Measurements from ENCODE around the gene RNF114. TPM values are rescaled to one million over a fixed set of nuclear protein-coding genes. Genes with fewer than 3 reads are reported as not detected.
A peak's percentile ranks its signal among the peaks of the same experiment; 100 is the strongest.

The RNF114 gene
- total RNA-seq, 4 donors from 2014 or later, result 73.2 to 102 (median 79.7) TPM

DNA sequence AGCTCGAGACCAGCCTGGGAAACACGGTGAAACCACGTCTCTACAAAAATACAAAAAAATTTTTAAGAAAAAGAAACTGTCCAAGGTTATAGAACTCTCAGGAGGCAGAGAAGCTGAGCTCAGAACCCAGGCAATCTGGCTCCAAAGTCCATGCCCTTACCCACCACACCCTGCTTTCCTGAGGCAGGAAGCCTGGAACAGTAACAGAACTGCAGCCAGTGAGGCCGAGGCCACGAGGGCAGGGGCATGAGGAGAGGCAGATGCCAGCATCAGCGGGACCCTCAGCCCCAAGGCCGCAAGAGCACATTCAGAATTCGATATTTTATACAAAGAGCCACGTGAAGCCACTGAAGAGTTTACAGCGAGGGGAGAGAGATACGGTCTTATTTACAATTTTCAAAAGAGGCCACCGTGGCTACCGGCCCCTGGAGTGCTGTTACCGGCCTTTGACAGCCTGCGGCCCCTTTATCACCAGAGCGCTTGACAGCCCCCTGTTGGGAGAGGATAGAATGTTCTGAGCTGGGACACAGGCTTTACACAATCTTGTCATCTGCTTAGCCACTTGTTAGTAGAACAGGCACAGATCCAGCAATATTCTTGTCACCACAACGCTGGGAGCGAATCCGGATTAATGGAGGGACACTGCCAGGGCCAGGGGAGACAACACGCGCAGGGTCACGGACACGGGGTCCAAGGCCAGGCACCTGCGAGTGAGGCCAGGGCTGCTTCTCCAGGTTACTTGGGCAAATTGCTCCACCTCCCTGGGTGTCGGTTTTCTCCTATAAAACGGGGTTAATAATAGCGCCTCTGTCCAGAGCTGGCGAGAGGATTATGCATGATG is 26.5 kb upstream of the RNF114 start:
- DNase-seq, result no peak
- TF ChIP-seq, protein P1, sequence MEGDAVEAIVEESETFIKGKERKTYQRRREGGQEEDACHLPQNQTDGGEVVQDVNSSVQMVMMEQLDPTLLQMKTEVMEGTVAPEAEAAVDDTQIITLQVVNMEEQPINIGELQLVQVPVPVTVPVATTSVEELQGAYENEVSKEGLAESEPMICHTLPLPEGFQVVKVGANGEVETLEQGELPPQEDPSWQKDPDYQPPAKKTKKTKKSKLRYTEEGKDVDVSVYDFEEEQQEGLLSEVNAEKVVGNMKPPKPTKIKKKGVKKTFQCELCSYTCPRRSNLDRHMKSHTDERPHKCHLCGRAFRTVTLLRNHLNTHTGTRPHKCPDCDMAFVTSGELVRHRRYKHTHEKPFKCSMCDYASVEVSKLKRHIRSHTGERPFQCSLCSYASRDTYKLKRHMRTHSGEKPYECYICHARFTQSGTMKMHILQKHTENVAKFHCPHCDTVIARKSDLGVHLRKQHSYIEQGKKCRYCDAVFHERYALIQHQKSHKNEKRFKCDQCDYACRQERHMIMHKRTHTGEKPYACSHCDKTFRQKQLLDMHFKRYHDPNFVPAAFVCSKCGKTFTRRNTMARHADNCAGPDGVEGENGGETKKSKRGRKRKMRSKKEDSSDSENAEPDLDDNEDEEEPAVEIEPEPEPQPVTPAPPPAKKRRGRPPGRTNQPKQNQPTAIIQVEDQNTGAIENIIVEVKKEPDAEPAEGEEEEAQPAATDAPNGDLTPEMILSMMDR (IDR thresholded peaks at IDR 0.05), result no peak
- no peak for TF ChIP-seq POLR2A (IDR thresholded peaks at IDR 0.05)
- intact Hi-C loops (cut with DNase I), result no loop called here
- Histone ChIP-seq H3K27ac (peak overlapping the region in 3 of 4 donors; percentile 16 to 60 (median 59)), H3K4me1 (peaks cover 8 to 52% (median 18%) of the 10 kb centered on the region in 3 donors), H3K36me3 (peaks cover 18 to 62% (median 21%) of the 10 kb centered on the region in 3 donors), H3K4me3 (no peak overlapping the region), H3K9me3 (no peaks in the 10 kb centered on the region), H3K27me3 (no peaks in the 10 kb centered on the region)
- WGBS, 2 donors, result 74 to 75% methylated on average over 16 to 28 of the region's 28 CpGs

- Histone ChIP-seq H3K4me3 (no peak overlapping the region), H3K27me3 (no peaks in the 10 kb centered on the region), H3K9me3 (no peaks in the 10 kb centered on the region), H3K4me1 (peaks cover 8 to 56% (median 19%) of the 10 kb centered on the region in 3 donors), H3K36me3 (peaks cover 18 to 56% (median 21%) of the 10 kb centered on the region in 3 donors), H3K27ac (peak overlapping the region in 2 of 4 donors; percentile 59 to 60)
- no peak for TF ChIP-seq POLR2A (IDR thresholded peaks at IDR 0.05)
- TF ChIP-seq, protein P1 (IDR thresholded peaks at IDR 0.05), result no peak
- no peak for DNase-seq
- intact Hi-C loops (cut with DNase I), result no loop called here
- WGBS, 2 donors, result 80% methylated on average over 1 of the region's 4 CpGs; no CpG with 5 or more reads in 1 of the 2 donors
These were observed 25.9 kb upstream of the RNF114 start for GRCh38 chr20:49910340-49910706.

DNA sequence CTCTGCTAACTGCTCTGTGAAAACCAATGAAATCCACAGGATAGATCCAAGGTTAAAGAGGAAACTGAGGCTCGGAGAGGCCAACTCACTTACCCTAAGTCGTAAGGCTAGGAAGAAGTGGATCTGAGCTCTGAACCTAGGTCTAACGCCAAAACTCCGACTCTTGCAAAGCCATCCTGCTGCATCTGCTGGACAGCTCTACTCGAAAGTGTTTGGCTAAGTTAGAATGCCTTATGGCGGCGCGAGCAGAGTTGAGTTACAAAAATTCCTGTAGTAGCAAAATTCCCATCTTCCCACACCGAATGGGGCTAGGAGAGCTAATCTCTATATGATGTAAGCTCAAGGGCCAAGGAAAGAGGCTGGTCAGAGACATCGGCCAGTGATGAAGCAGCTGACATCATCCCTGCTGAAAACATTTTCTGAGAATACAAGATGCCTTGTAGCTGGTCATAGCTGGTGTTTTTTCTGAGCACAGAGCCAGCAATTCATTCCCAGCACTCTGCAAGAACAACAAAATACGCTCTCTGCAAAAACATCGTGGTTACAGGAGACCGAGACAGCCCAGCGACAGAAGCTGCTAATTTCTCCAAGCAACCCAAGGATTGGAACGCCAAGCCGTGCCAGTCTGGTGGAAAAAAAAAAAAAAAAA is 22.7 kb upstream of the RNF114 start:
- TF ChIP-seq POLR2A (IDR thresholded peaks at IDR 0.05), result no peak
- TF ChIP-seq, protein P1 (IDR thresholded peaks at IDR 0.05), result no peak
- 77 to 86% methylated on average over 15 of the region's 16 CpGs for WGBS, 2 donors
- no peaks in the 10 kb centered on the region for H3K9me3 ChIP-seq
- H3K4me3 ChIP-seq, result peak overlapping the region in 1 of 4 donors; percentile 77
- H3K4me1 ChIP-seq, result peaks cover 17 to 72% (median 24%) of the 10 kb centered on the region in 3 donors
- no peak for DNase-seq
- H3K27ac ChIP-seq, result no peak overlapping the region
- peaks cover 0 to 24% (median 2%) of the 10 kb centered on the region in 3 donors for H3K36me3 ChIP-seq
- intact Hi-C loops (cut with DNase I), result no loop called here
- H3K27me3 ChIP-seq, result no peaks in the 10 kb centered on the region

DNA sequence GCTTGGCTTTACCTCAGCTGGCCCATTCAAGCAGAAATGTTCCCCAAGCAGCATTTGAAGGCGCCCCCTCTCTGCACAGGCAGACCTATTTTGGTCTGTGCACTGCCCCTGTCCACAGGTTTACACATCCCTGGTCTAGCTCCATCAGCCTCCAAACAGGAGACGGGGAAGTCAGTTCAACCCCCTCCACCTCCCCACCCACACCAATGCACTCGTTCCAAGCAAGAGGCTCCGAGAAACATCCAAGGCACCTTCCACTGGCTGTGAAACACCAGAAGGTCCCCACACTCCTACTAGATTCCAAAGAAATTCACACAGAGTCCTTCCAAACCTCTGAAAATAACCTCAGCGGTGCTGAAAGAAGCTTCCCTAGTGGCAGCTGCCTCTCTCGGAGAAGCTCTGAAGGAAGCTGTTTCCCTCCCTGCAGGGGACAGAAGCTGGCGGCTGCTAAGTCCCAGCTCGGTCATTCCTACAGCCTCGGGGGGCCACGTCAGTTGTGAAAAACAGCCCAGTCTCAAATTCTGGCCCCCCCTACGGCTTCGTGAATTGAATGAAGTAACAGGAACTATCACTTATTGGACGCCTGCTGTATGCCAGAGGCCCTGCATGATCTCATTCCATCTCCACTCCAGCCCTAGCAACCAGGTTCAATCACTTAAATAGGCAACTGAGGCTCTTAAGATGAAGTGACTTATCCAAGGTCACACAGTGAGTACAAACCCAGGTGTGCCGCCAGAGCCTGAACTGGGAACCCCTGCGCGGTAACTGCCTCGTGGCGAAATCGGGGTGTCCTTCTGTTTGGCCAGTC is 21.7 kb upstream of the RNF114 start:
- TF ChIP-seq POLR2A (IDR thresholded peaks at IDR 0.05), result no peak
- TF ChIP-seq, protein P1 (IDR thresholded peaks at IDR 0.05), result no peak
- H3K4me3 ChIP-seq, result peak overlapping the region; percentile 73 to 99 (median 85)

More for the DNA sequence above, 21.7 kb upstream of the RNF114 start:
- no peaks in the 10 kb centered on the region for H3K9me3 ChIP-seq
- H3K36me3 ChIP-seq, result peaks cover 0 to 14% (median 0%) of the 10 kb centered on the region in 3 donors
- intact Hi-C loops (cut with DNase I), result no loop called here
- WGBS, 2 donors, result 0 to 3% methylated on average over 3 to 16 of the region's 19 CpGs
- no peak for DNase-seq
- peaks cover 17 to 69% (median 24%) of the 10 kb centered on the region in 3 donors for H3K4me1 ChIP-seq
- H3K27ac ChIP-seq, result peak overlapping the region; percentile 92 to 98 (median 97)
- H3K27me3 ChIP-seq, result no peaks in the 10 kb centered on the region

Data from esophagus squamous epithelium (tissue), 5 donors.